ENCODE results near the gene ZNF397.

ZNF397 gene

DNA sequence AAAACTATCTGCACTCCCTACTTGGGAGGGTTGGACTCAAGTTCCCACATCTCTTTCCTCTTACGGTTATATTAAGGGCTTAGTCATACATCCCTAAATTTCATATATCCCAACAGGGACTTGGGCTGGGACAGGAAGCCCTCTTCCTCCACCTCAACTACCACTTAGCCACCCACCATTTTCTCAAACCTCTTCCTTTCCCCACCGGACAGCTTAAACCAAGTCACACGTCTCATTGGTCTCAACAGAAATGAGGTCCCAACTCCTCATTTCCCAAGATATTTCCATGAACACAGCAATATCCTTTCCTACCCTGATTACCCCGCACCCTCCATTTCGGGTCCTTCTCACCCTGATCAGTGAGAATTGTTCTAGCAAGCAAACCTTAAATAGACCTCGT lies 48.5 kb downstream of the ZNF397 start:
- TF ChIP-seq, protein P1, sequence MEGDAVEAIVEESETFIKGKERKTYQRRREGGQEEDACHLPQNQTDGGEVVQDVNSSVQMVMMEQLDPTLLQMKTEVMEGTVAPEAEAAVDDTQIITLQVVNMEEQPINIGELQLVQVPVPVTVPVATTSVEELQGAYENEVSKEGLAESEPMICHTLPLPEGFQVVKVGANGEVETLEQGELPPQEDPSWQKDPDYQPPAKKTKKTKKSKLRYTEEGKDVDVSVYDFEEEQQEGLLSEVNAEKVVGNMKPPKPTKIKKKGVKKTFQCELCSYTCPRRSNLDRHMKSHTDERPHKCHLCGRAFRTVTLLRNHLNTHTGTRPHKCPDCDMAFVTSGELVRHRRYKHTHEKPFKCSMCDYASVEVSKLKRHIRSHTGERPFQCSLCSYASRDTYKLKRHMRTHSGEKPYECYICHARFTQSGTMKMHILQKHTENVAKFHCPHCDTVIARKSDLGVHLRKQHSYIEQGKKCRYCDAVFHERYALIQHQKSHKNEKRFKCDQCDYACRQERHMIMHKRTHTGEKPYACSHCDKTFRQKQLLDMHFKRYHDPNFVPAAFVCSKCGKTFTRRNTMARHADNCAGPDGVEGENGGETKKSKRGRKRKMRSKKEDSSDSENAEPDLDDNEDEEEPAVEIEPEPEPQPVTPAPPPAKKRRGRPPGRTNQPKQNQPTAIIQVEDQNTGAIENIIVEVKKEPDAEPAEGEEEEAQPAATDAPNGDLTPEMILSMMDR (IDR thresholded peaks at IDR 0.05; ENCODE audit: low read depth, low read length), result no peak
- DNase-seq (ENCODE audit: low read depth in 2 of 2), result peak; percentile 20 to 50
- H3K4me3 ChIP-seq (replicated peaks in 1 of 2; ENCODE audit: low read depth in 2 of 2, low read length in 2 of 2), result peak overlapping the region; percentile 64 to 86

DNA sequence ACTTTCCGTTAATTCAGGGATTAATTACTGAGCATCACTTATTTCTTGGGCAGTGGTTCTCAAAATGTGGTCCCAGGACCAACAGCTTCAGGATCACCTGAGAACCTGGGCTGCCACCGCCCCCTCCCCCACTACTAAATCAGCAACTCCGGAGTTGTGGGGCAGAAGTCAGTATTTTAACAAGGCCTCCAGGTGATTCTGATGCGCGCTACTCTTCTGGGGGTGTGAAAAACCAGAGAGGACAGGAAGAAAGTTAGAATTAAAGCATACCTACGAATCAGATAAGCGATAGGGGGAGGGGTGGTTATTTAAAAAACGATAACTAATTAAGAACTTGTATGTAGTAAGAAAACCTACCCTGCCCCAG lies 48.9 kb downstream of the ZNF397 start:
- DNase-seq (ENCODE audit: low read depth in 2 of 2), result no peak
- H3K4me3 ChIP-seq (replicated peaks in 1 of 2; ENCODE audit: low read depth in 2 of 2, low read length in 2 of 2), result peak overlapping the region; percentile 64 to 86
- TF ChIP-seq, protein P1 (IDR thresholded peaks at IDR 0.05; ENCODE audit: low read depth, low read length), result no peak

DNA sequence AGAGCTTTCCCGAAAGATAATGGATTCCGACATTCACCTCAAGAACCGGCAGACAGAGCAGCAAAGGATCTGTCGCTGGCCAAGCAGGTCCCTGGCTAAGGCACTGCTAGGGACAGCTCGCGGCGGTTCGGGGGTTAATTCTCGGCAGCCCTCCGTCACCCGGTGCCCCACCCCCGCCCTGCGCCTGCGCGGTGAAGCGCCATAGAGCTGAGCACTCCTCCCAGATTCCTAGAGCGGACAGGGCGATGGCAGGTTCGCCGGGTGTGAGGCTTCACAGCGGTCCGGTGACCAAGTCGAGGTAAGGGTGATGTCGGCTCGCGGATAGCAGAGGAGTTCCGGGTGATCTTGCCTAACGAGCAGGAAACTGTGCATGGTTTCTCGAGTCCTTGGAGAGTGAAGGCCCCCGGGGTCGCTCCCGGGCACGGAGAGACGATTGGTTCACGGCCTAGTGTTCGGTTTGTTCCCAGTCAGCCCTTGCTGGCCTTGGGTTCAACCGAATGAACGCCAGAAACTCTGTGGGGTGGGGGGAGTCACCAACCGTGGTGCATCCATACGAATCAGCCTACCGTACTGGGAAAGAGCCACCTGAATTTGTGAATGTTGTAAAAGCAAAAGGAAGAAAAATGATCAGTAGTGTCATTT lies 49.4 kb downstream of the ZNF397 start, which contains the start of gene ZSCAN30:
ZSCAN30 (minus strand) TSS at position 136 of the 642 bp plus-strand sequence. CDS start 25,877 bp downstream, outside the sequence.
- TF ChIP-seq, protein P1 (IDR thresholded peaks at IDR 0.05; ENCODE audit: low read depth, low read length), result no peak

DNA sequence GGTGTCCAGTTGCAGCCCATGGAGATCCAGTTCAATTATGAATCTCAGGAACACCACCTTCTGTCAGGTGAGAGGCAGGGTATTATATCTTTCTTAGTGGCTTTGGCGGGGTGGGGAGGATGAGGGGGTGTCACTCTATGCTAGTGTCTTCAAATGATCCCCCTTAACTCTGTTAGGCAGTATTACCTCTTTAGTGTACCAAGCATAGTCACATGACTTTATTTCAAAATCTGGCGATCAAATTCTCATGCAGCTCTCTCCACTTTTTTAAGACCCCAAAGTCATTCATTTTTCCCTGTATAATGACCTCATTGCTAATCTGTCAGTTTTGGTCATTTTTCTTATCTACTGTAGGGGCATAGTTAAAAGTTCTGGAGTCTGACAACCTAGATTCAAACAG lies 50.3 kb downstream of the ZNF397 start:
- H3K4me3 ChIP-seq (replicated peaks in 1 of 2; ENCODE audit: low read depth in 2 of 2, low read length in 2 of 2), result peak overlapping the region; percentile 64 to 86
- no peak for DNase-seq (ENCODE audit: low read depth in 2 of 2)
- TF ChIP-seq, protein P1 (IDR thresholded peaks at IDR 0.05; ENCODE audit: low read depth, low read length), result no peak

More for the DNA sequence above, 49.4 kb downstream of the ZNF397 start, which contains the start of gene ZSCAN30:
- H3K4me3 ChIP-seq (replicated peaks in 1 of 2; ENCODE audit: low read depth in 2 of 2, low read length in 2 of 2), result peak within 1 kb of the TSS; percentile 64 to 86
- DNase-seq (ENCODE audit: low read depth in 2 of 2), result peak; percentile 97

DNA sequence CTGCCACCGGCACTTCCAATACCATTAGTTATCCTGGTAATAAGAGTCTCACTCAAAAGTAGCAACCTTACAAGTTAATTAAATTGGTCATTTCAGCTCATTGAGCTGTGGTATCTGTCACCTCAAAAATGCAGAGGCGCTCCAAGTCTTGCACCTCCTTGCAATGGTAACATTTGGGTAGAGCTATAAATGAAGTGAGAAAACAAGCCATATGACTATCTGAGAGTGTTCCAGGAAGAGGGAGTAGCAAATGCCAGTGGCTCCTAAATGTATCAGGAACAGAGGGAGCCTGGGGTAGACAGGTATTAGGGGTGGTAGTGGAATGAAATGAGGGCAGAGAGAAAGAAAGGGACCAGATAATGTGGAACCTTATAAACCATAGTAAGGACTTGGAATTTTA lies 55.2 kb downstream of the ZNF397 start:
- H3K4me3 ChIP-seq (replicated peaks in 1 of 2; ENCODE audit: low read depth in 2 of 2, low read length in 2 of 2), result no peak overlapping the region
- no peak for DNase-seq (ENCODE audit: low read depth in 2 of 2)
- TF ChIP-seq, protein P1 (IDR thresholded peaks at IDR 0.05; ENCODE audit: low read depth, low read length), result no peak

DNA sequence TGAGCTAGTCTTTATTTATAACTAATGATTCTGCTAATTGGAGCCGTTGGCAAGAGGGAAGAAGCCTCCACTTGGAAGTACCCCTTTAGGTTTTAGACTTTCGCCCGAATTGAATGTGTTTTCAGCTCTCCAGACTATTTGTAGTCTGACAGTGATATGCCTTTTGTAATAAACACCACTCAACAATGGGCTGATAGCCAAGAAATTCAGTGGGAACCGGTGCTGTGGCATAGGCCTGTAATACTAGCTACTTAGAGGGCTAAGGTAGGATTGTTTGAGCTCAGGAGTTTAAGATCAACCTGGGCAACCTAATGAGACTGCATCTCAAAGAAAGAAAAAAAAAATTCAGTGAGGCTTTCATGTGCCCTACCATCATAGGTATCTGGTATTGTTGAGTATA lies 62.8 kb downstream of the ZNF397 start:
- TF ChIP-seq, protein P1 (IDR thresholded peaks at IDR 0.05; ENCODE audit: low read depth, low read length), result no peak
- no peak for DNase-seq (ENCODE audit: low read depth in 2 of 2)
- H3K4me3 ChIP-seq (replicated peaks in 1 of 2; ENCODE audit: low read depth in 2 of 2, low read length in 2 of 2), result no peak overlapping the region

Data from cardiac fibroblast (primary cell).